K562 (cell line): ENCODE measurements around the gene PARD6B. TPM values are rescaled to one million over a fixed set of nuclear protein-coding genes. Genes with fewer than 3 reads are reported as not detected.

Experiments used
- ATAC-seq: fragments of 200-7000 bp; cut with Tn5 transposase; 3 replicates; pipeline ENCODE4 v1.9.1; 2020; ENCODE audit warnings: moderate library complexity
- BruUV-seq: library from RNA; stranded (reverse); fragments of 400-500 nt; replicated peaks from 2 replicates; lab custom pipeline; 2021; lab: Mats Ljungman, UMichigan
- CTCF ChIA-PET: fragments of 300-600 bp; formaldehyde crosslinking; extraction: SDS; loops from one replicate; lab custom pipeline; 2021; ENCODE audit warnings: low intra/inter-chr PET ratio; lab: Yijun Ruan, JAX
- POLR2A ChIA-PET: fragments of 300-600, 350-650 bp; sonication (Branson Sonifier 250); formaldehyde crosslinking; extraction: SDS; loops from one replicate; lab custom pipeline; 2021; ENCODE audit warnings: antibody characterized with exemption, inconsistent platforms; lab: Yijun Ruan, JAX
- DNase-seq, 4 experiments: peaks; one replicate each; pipeline versions ENCODE4 v3.0.0 to v3.0.0-alpha.2; 2011 to 2018; ENCODE audit warnings: low spot score in 3 of 4, mixed read lengths in 3 of 4; ENCODE audit errors: extremely low read depth in 1 of 4
- FAIRE-seq: peaks from 2 replicates; lab custom pipeline; 2011; peaks lifted over from hg19 to GRCh38; lab: Jason Lieb, UNC
- H2AFZ ChIP-seq: 2 replicates; pipeline ENCODE4 v1.6.0; 2011; ENCODE audit warnings: low read depth, low read length, control low read depth, inconsistent platforms
- H3K27ac ChIP-seq: fragments of 200-600 bp; 3 replicates; pipeline ENCODE4 v1.8.0; 2011; ENCODE audit warnings: low read depth, mild to moderate bottlenecking, control low read depth, inconsistent platforms, low read length, moderate library complexity, mixed read lengths; ENCODE audit errors: extremely low read depth
- H3K27me3 ChIP-seq, 2 experiments: fragments of 300-600 bp in 1 of 2; 2 replicates in 1 of 2; 3 replicates in 1 of 2; pipeline versions ENCODE4 v1.6.0 to v1.8.0; 2011; ENCODE audit warnings: inconsistent platforms in 2 of 2, low read length in 2 of 2, mild to moderate bottlenecking in 1 of 2, mixed read lengths in 1 of 2, moderate library complexity in 1 of 2; ENCODE audit not compliant: control insufficient read depth in 2 of 2, insufficient read depth in 2 of 2
- H3K36me3 ChIP-seq: fragments of 300-600 bp; 3 replicates; pipeline ENCODE4 v1.8.0; 2011; ENCODE audit warnings: mild to moderate bottlenecking, low read length, inconsistent platforms; ENCODE audit not compliant: control insufficient read depth, insufficient read depth
- H3K4me1 ChIP-seq, 2 experiments: fragments of 200-600 bp in 1 of 2; replicated peaks in 1 of 2; 2 replicates in 1 of 2; 3 replicates in 1 of 2; pipeline versions ENCODE4 v1.5.1 to v1.8.0; 2011; ENCODE audit warnings: inconsistent platforms in 2 of 2, low read length in 2 of 2, mild to moderate bottlenecking in 1 of 2, mixed read lengths in 1 of 2, moderate library complexity in 1 of 2; ENCODE audit not compliant: control insufficient read depth in 2 of 2, insufficient read depth in 2 of 2
- H3K4me2 ChIP-seq: 2 replicates; pipeline ENCODE4 v1.6.1; 2011; ENCODE audit warnings: low read length, control low read depth, inconsistent platforms, mixed read lengths; ENCODE audit not compliant: insufficient read depth
- H3K4me3 ChIP-seq: fragments of 200-600 bp; sonication (generic), shearing (Covaris generic); 2 replicates; pipeline ENCODE4 v1.5.1; 2016; ENCODE audit warnings: control low read depth, inconsistent platforms
- H3K79me2 ChIP-seq: fragments of 200-600 bp; 3 replicates; pipeline ENCODE4 v1.8.0; 2011; ENCODE audit warnings: low read length, inconsistent platforms; ENCODE audit not compliant: control insufficient read depth, insufficient read depth
- H3K9ac ChIP-seq, 2 experiments: 2 replicates each; pipeline versions ENCODE4 v1.6.0 to v1.6.1; 2011; ENCODE audit warnings: low read depth in 2 of 2, low read length in 2 of 2, control low read depth in 1 of 2, inconsistent platforms in 1 of 2, mild to moderate bottlenecking in 1 of 2, mixed read lengths in 1 of 2; ENCODE audit not compliant: insufficient read depth in 1 of 2
- H3K9me1 ChIP-seq: one replicate; pipeline ENCODE4 v1.6.0; 2011; ENCODE audit warnings: inconsistent platforms, mild to moderate bottlenecking, low read length, moderate library complexity; ENCODE audit not compliant: control insufficient read depth, insufficient read depth
- H3K9me3 ChIP-seq: replicated peaks from 2 replicates; pipeline ENCODE4 v1.5.1; 2011; ENCODE audit warnings: low read depth, low read length, inconsistent platforms; ENCODE audit not compliant: control insufficient read depth, insufficient read depth
- H4K20me1 ChIP-seq: replicated peaks from 2 replicates; pipeline ENCODE4 v1.6.1; 2011; ENCODE audit warnings: low read length, inconsistent platforms, mixed read lengths; ENCODE audit not compliant: control insufficient read depth, insufficient read depth
- ATF1 ChIP-seq, 2 experiments: fragments of 450-650 bp in 1 of 2; IDR thresholded peaks; 2 replicates each; pipeline ENCODE4 v1.6.1; 2016; ENCODE audit warnings: missing compliant biosample characterization in 1 of 2, missing genetic modification characterization in 1 of 2
- BCL6 ChIP-seq: fragments of 250-450 bp; sonication (Bioruptor Pico); IDR thresholded peaks from 2 replicates; pipeline ENCODE4 v1.4.0; 2020
- EGR1 ChIP-seq: fragments of 450-650 bp; conservative IDR thresholded peaks from 2 replicates; pipeline ENCODE4 v1.6.1; 2017; ENCODE audit warnings: mild to moderate bottlenecking
- ETS2 ChIP-seq: IDR thresholded peaks from 2 replicates; pipeline ENCODE4 v1.6.1; 2016; ENCODE audit warnings: borderline replicate concordance, missing genetic modification characterization, mild to moderate bottlenecking, moderate library complexity, missing compliant biosample characterization; ENCODE audit not compliant: poor library complexity, severe bottlenecking
- ETV6 ChIP-seq, 3 experiments: fragments of 150-350 bp in 1 of 3; sonication (generic) in 1 of 3; formaldehyde crosslinking in 1 of 3; IDR thresholded peaks; 2 replicates each; pipeline versions ENCODE4 v1.6.1 to v1.8.0; 2014 to 2022; ENCODE audit warnings: borderline replicate concordance in 2 of 3, low read depth in 2 of 3, antibody characterized with exemption in 1 of 3, low read length in 1 of 3, mild to moderate bottlenecking in 1 of 3, missing genetic modification reagents in 1 of 3
- FIP1L1 ChIP-seq: fragments of 200-400 bp; formaldehyde crosslinking; IDR thresholded peaks from 2 replicates; pipeline ENCODE4 v1.6.1; 2018; ENCODE audit warnings: mild to moderate bottlenecking, low read depth, low read length; ENCODE audit not compliant: poor library complexity, severe bottlenecking
- FUS ChIP-seq: fragments of 200-400 bp; formaldehyde crosslinking; optimal IDR thresholded peaks from 2 replicates; pipeline ENCODE3; 2017; ENCODE audit warnings: low read depth, low read length
- MEF2D ChIP-seq: conservative IDR thresholded peaks from 2 replicates; pipeline ENCODE4 v1.6.1; 2016; ENCODE audit warnings: low read depth, missing genetic modification characterization, missing compliant biosample characterization
- MEIS2 ChIP-seq: fragments of 450-650 bp; IDR thresholded peaks from 2 replicates; pipeline ENCODE4 v1.6.1; 2014; ENCODE audit warnings: mild to moderate bottlenecking; ENCODE audit not compliant: partially characterized antibody
- NUFIP1 ChIP-seq: fragments of 450-650 bp; IDR thresholded peaks from 2 replicates; pipeline ENCODE4 v1.6.1; 2018; ENCODE audit not compliant: partially characterized antibody
- POLR2B ChIP-seq: fragments of 450-650 bp; IDR thresholded peaks from 2 replicates; pipeline ENCODE4 v1.6.1; 2018; ENCODE audit warnings: low read depth; ENCODE audit not compliant: partially characterized antibody
- RBFOX2 ChIP-seq: fragments of 200-400 bp; formaldehyde crosslinking; IDR thresholded peaks from 2 replicates; pipeline ENCODE4 v1.6.1; 2017; ENCODE audit warnings: low read depth, mild to moderate bottlenecking, low read length, moderate library complexity
- RFX7 ChIP-seq: fragments of 250-450 bp; sonication (Bioruptor Pico); IDR thresholded peaks from 2 replicates; pipeline ENCODE4 v1.5.1; 2021; ENCODE audit warnings: mild to moderate bottlenecking
- ZC3H11A ChIP-seq: IDR thresholded peaks from 2 replicates; pipeline ENCODE4 v1.6.1; 2012; ENCODE audit warnings: low read depth, low read length, improper control_type of control experiment
- ZNF384 ChIP-seq: IDR thresholded peaks from 2 replicates; pipeline ENCODE4 v1.6.1; 2012; ENCODE audit warnings: low read depth, low read length, improper control_type of control experiment
- ZNF592 ChIP-seq: fragments of 450-650 bp; IDR thresholded peaks from 2 replicates; pipeline ENCODE4 v1.6.1; 2017; ENCODE audit warnings: antibody characterized with exemption, mild to moderate bottlenecking
- WGBS: fragments of 100-300 bp; shearing (Covaris generic); methylation state at CpG from one replicate; pipeline ENCODE4 v1.1.6; 2016; ENCODE audit warnings: low coverage, mixed read lengths; ENCODE audit not compliant: insufficient coverage; ENCODE audit errors: missing lambda C conversion rate; 5-methylcytosine and 5-hydroxymethylcytosine counted together
- in situ Hi-C: fragments of 300-500 bp; cut with MboI; formaldehyde crosslinking; loops from 4 replicates; pipeline ENCODE4 v1.15.0; 2018; ENCODE audit warnings: inconsistent platforms, mixed read lengths
- intact Hi-C: fragments of 100-400 bp; cut with micrococcal nuclease; formaldehyde crosslinking; loops from 2 replicates; pipeline ENCODE4 v1.14.2; 2022
- polyA plus RNA-seq, 8 experiments: library from polyadenylated mRNA; depleted of rRNA in 4 of 8; stranded (reverse) in 5 of 8; unstranded in 3 of 8; fragments of >200 nt; fragmentation: Nextera tagmentation in 2 of 8; fragmentation: Illumina TruSeq in 1 of 8; extraction: Ambion mirVana in 2 of 8; extraction: Trizol in 1 of 8; gene quantifications; 2 replicates each; pipeline versions ENCODE4 v1.2.1 to v1.2.3, GENCODE V29; 2011 to 2014; ENCODE audit warnings: inconsistent platforms in 1 of 8, missing spikeins in 1 of 8
- total RNA-seq, 7 experiments: library from RNA; depleted of rRNA in 6 of 7; stranded (reverse); fragments of >200 nt in 6 of 7; fragmentation: Illumina TruSeq in 2 of 7; extraction: Trizol in 2 of 7; gene quantifications; 2 replicates each; pipeline versions ENCODE4 v1.2.1 to v1.2.3, GENCODE V29; 2011 to 2021; ENCODE audit warnings: low replicate concordance in 1 of 7
- TF ChIP-seq, protein P1 (sequence below): fragments of 250-450 bp; sonication (Bioruptor Pico); IDR thresholded peaks from 2 replicates; pipeline ENCODE4 v1.5.0; 2021; ENCODE audit warnings: mild to moderate bottlenecking, borderline replicate concordance

The PARD6B gene
- total and polyA plus RNA-seq, 9 of the 15 experiments (the other 6 are each of a cell fraction or from before 2014, with no cell fraction given) = 1.7 to 12.3 (median 5.5) TPM

GRCh38 chr20:50762045-50762422 lies 30.7 kb downstream of the PARD6B start:
- peak overlapping the region; percentile 32; the same call in 1 of the 2 replicates for H2AFZ ChIP-seq
- CTCF ChIA-PET = no interaction called here
- 2% methylated on average over 6 of the region's 6 CpGs for whole genome bisulfite sequencing
- peak overlapping the region; percentile 60; the same call in 1 of the 2 replicates for H3K4me2 ChIP-seq
- H3K27ac ChIP-seq = no peak overlapping the region
- FAIRE-seq (no peak), ATAC-seq (peak; percentile 38), DNase-seq (peak in 1 of 4 experiments; percentile 42)
- in situ Hi-C loops = no loop called here
- H3K4me3 ChIP-seq = no peak overlapping the region
- H3K4me1 ChIP-seq = peaks cover 21 to 24% of the 10 kb centered on the region in 2 experiments
- H3K9me3 ChIP-seq = no peaks in the 10 kb centered on the region
- no peaks in the 10 kb centered on the region for H3K79me2 ChIP-seq
- POLR2A ChIA-PET = interaction anchor here (0.7 kb wide), 1 partner anchor 140 kb away, joined by 4 read pairs; no protein-coding TSS in a partner anchor
- H3K27me3 ChIP-seq = no peaks in the 10 kb centered on the region
- intact Hi-C loops = no loop called here
- no peak overlapping the region for H3K9ac ChIP-seq
- no TSS peak for BruUV-seq
- no peaks in the 10 kb centered on the region for H3K36me3 ChIP-seq
- H4K20me1 ChIP-seq = no peaks in the 10 kb centered on the region
- H3K9me1 ChIP-seq = no peaks in the 10 kb centered on the region
- TF ChIP-seq ETV6 (IDR thresholded peaks at IDR 0.05; ENCODE audit: borderline replicate concordance in 1 of 2, low read depth in 2 of 2, low read length in 1 of 2) (no peak), ETV6 (CRISPR knock-in tag; IDR thresholded peaks at IDR 0.05; ENCODE audit: borderline replicate concordance) (no peak), MEIS2 (no peak), NUFIP1 (no peak), EGR1 (peak; percentile 84), MEF2D (no peak), ZNF592 (no peak), ATF1 (CRISPR knock-in tag; IDR thresholded peaks at IDR 0.05) (no peak), ATF1 (tag; IDR thresholded peaks at IDR 0.05) (no peak), POLR2B (no peak), RFX7 (no peak), FUS (no peak), FIP1L1 (no peak), RBFOX2 (no peak), ZNF384 (peak; percentile 77; the same call in 1 of the 2 replicates), ZC3H11A (no peak), ETS2 (tag) (no peak), BCL6 (CRISPR knock-in tag) (no peak)
- TF ChIP-seq, protein P1, sequence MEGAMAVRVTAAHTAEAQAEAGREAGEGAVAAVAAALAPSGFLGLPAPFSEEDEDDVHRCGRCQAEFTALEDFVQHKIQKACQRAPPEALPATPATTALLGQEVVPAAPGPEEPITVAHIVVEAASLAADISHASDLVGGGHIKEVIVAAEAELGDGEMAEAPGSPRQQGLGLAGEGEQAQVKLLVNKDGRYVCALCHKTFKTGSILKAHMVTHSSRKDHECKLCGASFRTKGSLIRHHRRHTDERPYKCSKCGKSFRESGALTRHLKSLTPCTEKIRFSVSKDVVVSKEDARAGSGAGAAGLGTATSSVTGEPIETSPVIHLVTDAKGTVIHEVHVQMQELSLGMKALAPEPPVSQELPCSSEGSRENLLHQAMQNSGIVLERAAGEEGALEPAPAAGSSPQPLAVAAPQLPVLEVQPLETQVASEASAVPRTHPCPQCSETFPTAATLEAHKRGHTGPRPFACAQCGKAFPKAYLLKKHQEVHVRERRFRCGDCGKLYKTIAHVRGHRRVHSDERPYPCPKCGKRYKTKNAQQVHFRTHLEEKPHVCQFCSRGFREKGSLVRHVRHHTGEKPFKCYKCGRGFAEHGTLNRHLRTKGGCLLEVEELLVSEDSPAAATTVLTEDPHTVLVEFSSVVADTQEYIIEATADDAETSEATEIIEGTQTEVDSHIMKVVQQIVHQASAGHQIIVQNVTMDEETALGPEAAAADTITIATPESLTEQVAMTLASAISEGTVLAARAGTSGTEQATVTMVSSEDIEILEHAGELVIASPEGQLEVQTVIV = no peak
